Measurements from ENCODE around the gene AQP2.

DNA sequence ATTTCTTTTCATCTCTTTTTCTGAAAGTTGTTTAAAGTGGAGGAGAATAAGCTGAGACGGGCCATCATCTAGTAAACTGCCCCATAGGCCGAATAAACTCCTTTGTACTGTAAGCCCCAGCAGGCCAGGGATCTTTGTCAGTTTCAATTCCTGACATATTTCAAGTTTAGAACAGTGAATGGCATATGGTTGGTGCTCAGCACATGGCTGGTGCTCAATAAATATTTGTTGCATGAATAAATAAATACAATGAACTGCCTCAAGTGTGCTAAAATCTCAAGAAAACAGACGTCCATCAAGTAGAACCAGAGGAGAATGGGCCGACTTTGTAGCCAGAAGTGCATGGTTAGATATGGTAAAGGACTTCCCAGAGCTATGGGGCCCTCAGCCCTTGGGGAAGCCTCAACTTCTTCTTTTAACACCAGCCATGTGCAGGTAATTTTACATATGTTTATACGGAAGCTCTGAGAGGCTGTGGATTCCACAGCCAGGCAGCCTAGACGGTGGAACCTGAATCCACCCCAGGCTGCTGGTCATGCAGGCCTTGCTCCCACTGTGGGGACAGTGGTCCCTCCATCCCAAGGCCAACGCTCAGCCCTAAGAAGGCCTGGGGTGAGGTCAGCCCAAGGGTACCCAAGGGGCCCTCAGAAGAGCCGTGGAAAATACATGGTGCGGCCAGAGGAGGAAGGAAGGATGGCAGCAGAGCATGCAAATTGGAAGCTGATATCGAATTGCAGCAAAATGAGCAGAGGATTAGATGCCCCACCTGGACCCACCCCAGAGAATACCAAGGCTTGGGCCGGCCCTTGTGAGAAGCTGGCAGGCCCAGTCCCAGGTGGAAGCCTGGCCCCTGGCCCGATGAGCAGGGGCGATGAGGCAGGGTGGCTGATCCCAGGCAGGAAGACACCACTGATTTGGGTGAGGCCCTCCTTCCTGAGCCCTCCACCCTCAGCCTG lies 8.7 kb upstream of the AQP2 start:
- TF ChIP-seq CTCF (IDR thresholded peaks at IDR 0.05; ENCODE audit: poor library complexity) (no peak), EZH2 (IDR thresholded peaks at IDR 0.05; ENCODE audit: borderline replicate concordance) (no peak), EZH2phosphoT487 (IDR thresholded peaks at IDR 0.05; ENCODE audit: low read depth, severe bottlenecking, unreplicated experiment) (no peak)

All from hepatocyte (in vitro differentiated cells).